Esophagus muscularis mucosa (tissue), 4 donors: ENCODE results near the gene VNN1. TPM values are rescaled to one million over a fixed set of nuclear protein-coding genes. Genes with fewer than 3 reads are reported as not detected.

Source experiments
- DNase-seq: peaks from one replicate; pipeline ENCODE4 v3.0.0-alpha.2; 2017; ENCODE audit errors: extremely low spot score
- H3K27ac ChIP-seq, 4 donors: fragments of 200-600 bp; sonication (generic); replicated peaks in 1 of 4; 1 replicate in 3 of 4; 2 replicates in 1 of 4; pipeline ENCODE4 v1.5.1; 2016 to 2019; ENCODE audit warnings: mild to moderate bottlenecking in 1 of 4
- H3K27me3 ChIP-seq, 4 donors: fragments of 200-600 bp; sonication (generic); one replicate each; pipeline versions ENCODE4 v1.5.1 to v1.6.0; 2016 to 2019
- H3K36me3 ChIP-seq, 4 donors: fragments of 200-600 bp; sonication (generic); one replicate each; pipeline ENCODE4 v1.5.1; 2016 to 2019
- H3K4me1 ChIP-seq, 4 donors: fragments of 200-600 bp; sonication (generic); one replicate each; pipeline ENCODE4 v1.5.1; 2016 to 2019
- H3K4me3 ChIP-seq, 4 donors: fragments of 200-600 bp; sonication (generic); 1 replicate in 2 of 4; 2 replicates in 2 of 4; pipeline ENCODE4 v1.5.1; 2016 to 2019; ENCODE audit warnings: mild to moderate bottlenecking in 4 of 4, moderate library complexity in 1 of 4
- H3K9me3 ChIP-seq, 4 donors: fragments of 200-600 bp; sonication (generic); 1 replicate in 3 of 4; 2 replicates in 1 of 4; pipeline ENCODE4 v1.5.1; 2016 to 2019
- CTCF ChIP-seq, 3 experiments: fragments of 200-600 bp in 2 of 3; fragments of 450-650 bp in 1 of 3; sonication (generic) in 2 of 3; IDR thresholded peaks; one replicate each; pipeline ENCODE4 v1.5.1; 2017 to 2019; ENCODE audit warnings: antibody characterized with exemption in 3 of 3, mild to moderate bottlenecking in 2 of 3, moderate library complexity in 1 of 3
- EP300 ChIP-seq: sonication (generic); formaldehyde crosslinking; IDR thresholded peaks from one replicate; pipeline ENCODE4 v1.6.1; 2017; ENCODE audit warnings: antibody characterized with exemption
- POLR2A ChIP-seq: fragments of 450-650 bp; IDR thresholded peaks from one replicate; pipeline ENCODE4 v1.6.1; 2017; ENCODE audit warnings: antibody characterized with exemption, moderate library complexity, mild to moderate bottlenecking, low read depth
- POLR2AphosphoS5 ChIP-seq, 2 donors: sonication (generic); formaldehyde crosslinking; IDR thresholded peaks; one replicate each; pipeline ENCODE4 v1.6.1; 2017; ENCODE audit warnings: antibody characterized with exemption in 2 of 2
- WGBS: methylation state at CpG from one replicate; pipeline ENCODE4 v1.1.5; 2018; 5-methylcytosine and 5-hydroxymethylcytosine counted together
- intact Hi-C: fragments of 100-400 bp; cut with DNase I; formaldehyde crosslinking; loops from one replicate; pipeline ENCODE4 v1.15.1; 2023
- total RNA-seq, 4 donors: library from RNA; depleted of rRNA; stranded (reverse); fragments of >200 nt; gene quantifications; one replicate each; pipeline versions ENCODE4 v1.1.0 to v1.2.1, GENCODE V29; 2016

Gene VNN1
- total RNA-seq, 4 donors from 2014 or later, result 0.57 to 2.7 (median 1.3) TPM

GRCh38 chr6:132733814-132734213 is 20.0 kb upstream of the VNN1 start:
- DNase-seq, result no peak
- intact Hi-C loops, result no loop called here
- WGBS, result 76% methylated on average over 1 of the region's 1 CpG
- Histone ChIP-seq H3K9me3 (no peaks in the 10 kb centered on the region), H3K27ac (no peak overlapping the region), H3K4me3 (no peak overlapping the region), H3K36me3 (no peaks in the 10 kb centered on the region), H3K4me1 (peaks cover 0 to 24% (median 10%) of the 10 kb centered on the region in 4 donors), H3K27me3 (no peaks in the 10 kb centered on the region)
- TF ChIP-seq POLR2A (no peak), CTCF (IDR thresholded peaks at IDR 0.05) (no peak), EP300 (no peak), POLR2AphosphoS5 (IDR thresholded peaks at IDR 0.05) (no peak)

- intact Hi-C loops, result no loop called here
- Histone ChIP-seq H3K4me1 (peaks cover 0 to 24% (median 11%) of the 10 kb centered on the region in 4 donors), H3K4me3 (no peak overlapping the region), H3K27me3 (no peaks in the 10 kb centered on the region), H3K36me3 (no peaks in the 10 kb centered on the region), H3K27ac (no peak overlapping the region), H3K9me3 (no peaks in the 10 kb centered on the region)
- no peak for TF ChIP-seq EP300
- no peak for TF ChIP-seq POLR2A
- TF ChIP-seq POLR2AphosphoS5 (IDR thresholded peaks at IDR 0.05), result no peak
- no peak for TF ChIP-seq CTCF (IDR thresholded peaks at IDR 0.05)
- no peak for DNase-seq
- WGBS, result 67% methylated on average over 2 of the region's 2 CpGs
Observed at GRCh38 chr6:132733283-132733682, 19.4 kb upstream of the VNN1 start.

- DNase-seq, result no peak
- TF ChIP-seq EP300, result no peak
- TF ChIP-seq POLR2AphosphoS5 (IDR thresholded peaks at IDR 0.05), result no peak
- TF ChIP-seq CTCF (IDR thresholded peaks at IDR 0.05), result no peak
- no peak for TF ChIP-seq POLR2A
- H3K36me3 ChIP-seq, result no peaks in the 10 kb centered on the region
- H3K27me3 ChIP-seq, result no peaks in the 10 kb centered on the region
- intact Hi-C loops, result no loop called here
- no peak overlapping the region for H3K27ac ChIP-seq
- WGBS, result 86% methylated on average over 2 of the region's 2 CpGs
- H3K4me3 ChIP-seq, result no peak overlapping the region
- peaks cover 0 to 24% (median 11%) of the 10 kb centered on the region in 4 donors for H3K4me1 ChIP-seq
- no peaks in the 10 kb centered on the region for H3K9me3 ChIP-seq
Observed at GRCh38 chr6:132731086-132731485, 17.2 kb upstream of the VNN1 start.

GRCh38 chr6:132730560-132730959 is 16.7 kb upstream of the VNN1 start:
- TF ChIP-seq POLR2A (no peak), EP300 (no peak), POLR2AphosphoS5 (IDR thresholded peaks at IDR 0.05) (peak in 1 of 2 donors; percentile 9), CTCF (IDR thresholded peaks at IDR 0.05) (no peak)
- Histone ChIP-seq H3K27ac (no peak overlapping the region), H3K9me3 (no peaks in the 10 kb centered on the region), H3K4me3 (no peak overlapping the region), H3K36me3 (no peaks in the 10 kb centered on the region), H3K27me3 (no peaks in the 10 kb centered on the region), H3K4me1 (peaks cover 0 to 24% (median 11%) of the 10 kb centered on the region in 4 donors)
- intact Hi-C loops, result no loop called here
- WGBS, result 37% methylated on average over 3 of the region's 3 CpGs
- DNase-seq, result no peak

GRCh38 chr6:132728616-132729015 is 14.8 kb upstream of the VNN1 start:
- H3K4me1 ChIP-seq, result peaks cover 0 to 12% (median 11%) of the 10 kb centered on the region in 4 donors
- DNase-seq, result no peak
- intact Hi-C loops, result no loop called here
- H3K27me3 ChIP-seq, result no peaks in the 10 kb centered on the region
- no peak for TF ChIP-seq POLR2A
- TF ChIP-seq EP300, result no peak
- no peak for TF ChIP-seq CTCF (IDR thresholded peaks at IDR 0.05)
- no peak for TF ChIP-seq POLR2AphosphoS5 (IDR thresholded peaks at IDR 0.05)
- no peaks in the 10 kb centered on the region for H3K9me3 ChIP-seq
- H3K36me3 ChIP-seq, result no peaks in the 10 kb centered on the region
- 87% methylated on average over 4 of the region's 4 CpGs for WGBS
- no peak overlapping the region for H3K4me3 ChIP-seq
- no peak overlapping the region for H3K27ac ChIP-seq
